WI38 (cell line): ENCODE data around the gene WDR44.

ENCODE experiments used
- H3K4me3 ChIP-seq: 2 replicates; pipeline ENCODE4 v1.5.1; 2011; ENCODE audit warnings: low read depth, mild to moderate bottlenecking, control low read depth, low read length
- TF ChIP-seq, protein P1 (sequence below): IDR thresholded peaks from 2 replicates; pipeline ENCODE4 v1.5.1; 2012; ENCODE audit warnings: low read depth, mild to moderate bottlenecking, control low read depth, low read length

The WDR44 gene

DNA sequence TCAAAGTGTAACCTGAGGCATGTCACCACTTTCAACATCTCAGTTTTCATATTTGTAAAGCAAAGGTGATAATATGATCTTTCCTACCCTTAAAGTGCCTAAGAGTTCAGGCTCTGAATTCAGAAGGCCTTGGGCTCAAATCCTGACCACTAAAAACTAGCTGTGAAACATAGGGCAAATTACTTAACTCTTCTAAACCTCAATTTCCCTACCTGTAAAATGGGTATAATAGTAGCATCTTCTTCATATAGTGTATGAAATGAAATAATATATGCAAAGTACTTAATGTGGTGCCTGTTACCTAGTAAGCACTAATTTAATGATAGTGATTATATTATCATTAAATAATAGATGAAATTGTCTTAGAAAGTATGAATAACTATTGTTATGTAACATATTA, 7.0 kb upstream of the WDR44 start:
- TF ChIP-seq, protein P1, sequence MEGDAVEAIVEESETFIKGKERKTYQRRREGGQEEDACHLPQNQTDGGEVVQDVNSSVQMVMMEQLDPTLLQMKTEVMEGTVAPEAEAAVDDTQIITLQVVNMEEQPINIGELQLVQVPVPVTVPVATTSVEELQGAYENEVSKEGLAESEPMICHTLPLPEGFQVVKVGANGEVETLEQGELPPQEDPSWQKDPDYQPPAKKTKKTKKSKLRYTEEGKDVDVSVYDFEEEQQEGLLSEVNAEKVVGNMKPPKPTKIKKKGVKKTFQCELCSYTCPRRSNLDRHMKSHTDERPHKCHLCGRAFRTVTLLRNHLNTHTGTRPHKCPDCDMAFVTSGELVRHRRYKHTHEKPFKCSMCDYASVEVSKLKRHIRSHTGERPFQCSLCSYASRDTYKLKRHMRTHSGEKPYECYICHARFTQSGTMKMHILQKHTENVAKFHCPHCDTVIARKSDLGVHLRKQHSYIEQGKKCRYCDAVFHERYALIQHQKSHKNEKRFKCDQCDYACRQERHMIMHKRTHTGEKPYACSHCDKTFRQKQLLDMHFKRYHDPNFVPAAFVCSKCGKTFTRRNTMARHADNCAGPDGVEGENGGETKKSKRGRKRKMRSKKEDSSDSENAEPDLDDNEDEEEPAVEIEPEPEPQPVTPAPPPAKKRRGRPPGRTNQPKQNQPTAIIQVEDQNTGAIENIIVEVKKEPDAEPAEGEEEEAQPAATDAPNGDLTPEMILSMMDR: no peak

GRCh38 chrX:118345045-118345463, 852 bp upstream of the WDR44 start:
- TF ChIP-seq, protein P1: no peak
- peak overlapping the region; percentile 60 for H3K4me3 ChIP-seq

More for the DNA sequence above, 7.0 kb upstream of the WDR44 start:
- no peak overlapping the region for H3K4me3 ChIP-seq

DNA sequence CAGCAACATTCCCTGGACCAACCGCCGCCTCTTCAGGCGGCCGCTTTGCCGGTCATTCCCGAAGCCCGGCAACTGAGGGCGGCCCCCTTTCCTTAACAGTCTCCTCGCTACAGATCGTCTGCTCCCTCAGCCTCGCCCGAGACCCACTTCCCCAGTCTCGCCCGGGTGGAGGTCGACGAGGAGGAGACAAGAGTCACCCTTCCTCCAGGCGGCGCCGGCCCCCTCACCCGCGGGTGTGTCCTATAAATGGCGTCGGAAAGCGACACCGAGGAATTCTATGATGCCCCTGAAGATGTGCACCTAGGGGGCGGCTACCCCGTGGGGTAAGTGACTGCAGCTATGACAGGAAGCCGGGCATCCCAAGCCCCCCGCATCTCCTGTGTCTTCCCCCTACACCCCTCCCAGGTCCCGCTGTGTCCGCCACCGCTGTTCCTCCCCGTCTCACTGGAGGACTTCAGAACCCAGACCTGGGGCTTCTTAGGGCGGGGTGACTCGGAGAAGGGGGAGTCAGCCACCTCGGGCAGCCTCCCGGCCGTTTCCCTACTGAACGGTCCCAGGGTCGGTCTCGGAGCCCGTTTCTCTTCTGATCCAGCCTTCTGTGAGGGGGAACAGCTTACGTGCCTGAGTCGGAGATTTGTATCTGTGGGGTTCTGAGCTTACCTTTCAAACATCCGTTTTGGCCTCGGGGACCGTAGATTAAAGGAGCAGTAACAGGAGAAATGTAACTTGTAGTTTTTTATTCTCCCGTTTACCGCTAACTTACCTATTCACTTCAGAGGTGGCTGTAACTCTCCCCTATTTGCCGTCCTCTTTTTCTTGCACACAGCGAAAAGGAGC, 570 bp downstream of the WDR44 start:
- TF ChIP-seq, protein P1: no peak
- peak overlapping the region; percentile 78 for H3K4me3 ChIP-seq

DNA sequence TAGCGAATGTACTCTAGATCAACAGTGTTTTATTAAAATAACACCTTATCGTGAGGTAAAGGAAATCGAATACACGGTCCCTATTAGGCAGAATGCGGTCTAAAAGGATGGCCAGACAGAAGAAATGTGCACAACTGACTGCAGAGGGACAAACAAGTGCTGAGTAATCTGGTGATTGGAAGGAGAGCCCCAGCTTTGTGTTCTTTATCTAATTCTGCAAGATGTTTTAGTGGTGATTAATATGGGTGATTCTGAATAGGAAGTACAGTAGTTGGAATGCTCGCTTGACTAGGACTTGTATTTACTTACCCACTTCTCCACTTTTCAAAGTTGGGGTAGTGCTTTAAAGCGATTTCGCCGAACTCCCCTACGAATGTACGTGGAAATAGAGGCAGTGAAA, 1.2 kb downstream of the WDR44 start:
- TF ChIP-seq, protein P1: no peak
- peak overlapping the region; percentile 78 for H3K4me3 ChIP-seq

GRCh38 chrX:118347736-118348135, 1.8 kb downstream of the WDR44 start:
- H3K4me3 ChIP-seq: peak overlapping the region; percentile 78
- TF ChIP-seq, protein P1: no peak

DNA sequence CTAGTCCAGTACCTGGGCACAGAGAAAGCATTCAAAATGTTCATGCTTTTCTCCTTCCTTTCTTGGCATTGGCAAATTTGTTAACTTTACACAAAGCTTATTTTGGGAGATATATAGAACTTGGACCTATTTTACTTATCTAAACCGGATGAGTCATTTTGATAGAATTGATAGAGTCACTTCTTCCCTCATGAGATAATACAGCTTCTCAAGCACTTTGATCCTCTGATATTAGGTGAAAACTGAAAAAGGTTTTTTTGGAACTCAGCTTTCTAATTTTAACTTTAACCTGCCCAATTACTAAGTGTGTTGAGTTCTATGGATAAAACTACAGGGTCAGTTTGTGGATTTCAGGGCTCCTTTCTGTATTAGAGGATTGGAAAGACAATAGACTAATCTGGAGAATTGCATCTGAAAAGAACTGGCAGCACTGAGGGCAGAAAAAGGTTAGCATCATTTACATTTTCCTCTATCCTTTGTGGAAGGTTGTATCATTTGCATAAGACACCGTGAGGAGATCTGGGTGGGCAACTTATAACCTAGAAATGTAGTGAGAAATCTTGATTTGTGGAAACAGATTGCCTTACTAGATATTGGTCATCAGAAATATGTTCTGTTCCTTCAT, 2.4 kb downstream of the WDR44 start:
- peak overlapping the region; percentile 78 for H3K4me3 ChIP-seq
- TF ChIP-seq, protein P1: no peak

DNA sequence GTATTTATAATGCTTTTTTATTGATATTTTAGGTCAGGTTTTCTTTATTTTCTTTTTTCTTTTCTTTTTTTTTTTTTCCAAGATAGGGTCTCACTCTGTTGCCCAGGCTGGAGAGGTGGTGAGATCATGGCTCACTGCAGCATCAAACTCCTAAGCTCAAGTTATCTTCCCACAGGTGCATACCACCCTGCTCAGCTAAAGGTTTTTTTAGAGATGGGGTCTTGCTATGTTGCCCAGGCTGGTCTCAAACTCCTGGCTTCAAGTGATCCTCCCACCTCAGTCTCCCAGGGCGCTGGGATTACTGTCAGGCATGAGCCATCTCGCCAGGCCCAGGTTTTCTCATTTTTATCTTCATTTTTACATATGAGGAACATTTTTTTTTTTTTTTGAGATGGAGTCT, 3.3 kb downstream of the WDR44 start:
- TF ChIP-seq, protein P1: no peak
- no peak overlapping the region for H3K4me3 ChIP-seq
